Neural crest cell (in vitro differentiated cells): Measurements from ENCODE around the gene RBM41. TPM values are rescaled to one million over a fixed set of nuclear protein-coding genes. Genes with fewer than 3 reads are reported as not detected.

ENCODE experiments used
- DNase-seq: peaks from one replicate; pipeline ENCODE4 v3.0.0; 2021; ENCODE audit warnings: low read depth, mixed read lengths, low spot score
- H3K27ac Mint-ChIP-seq: one replicate; pipeline ENCODE4 v1.8.0; 2021; ENCODE audit warnings: mild to moderate bottlenecking, mixed read lengths; ENCODE audit not compliant: unreplicated experiment
- H3K27me3 Mint-ChIP-seq: 2 replicates; pipeline ENCODE4 v1.8.0; 2021; ENCODE audit warnings: low read depth, mild to moderate bottlenecking, mixed read lengths
- H3K36me3 Mint-ChIP-seq: 2 replicates; pipeline ENCODE4 v1.8.0; 2021; ENCODE audit warnings: low read depth, mild to moderate bottlenecking, mixed read lengths
- H3K4me1 Mint-ChIP-seq: 2 replicates; pipeline ENCODE4 v1.8.0; 2021; ENCODE audit warnings: mixed read lengths
- H3K4me3 Mint-ChIP-seq: one replicate; pipeline ENCODE4 v1.8.0; 2021; ENCODE audit warnings: mild to moderate bottlenecking, mixed read lengths
- H3K9me3 Mint-ChIP-seq: 2 replicates; pipeline ENCODE4 v1.8.0; 2021; ENCODE audit warnings: mixed read lengths
- total RNA-seq: library from RNA; stranded (reverse); gene quantifications from 2 replicates; pipeline ENCODE4 v1.2.1, GENCODE V29; 2021
- TF ChIP-seq, protein P1 (sequence below): fragments of 200-600 bp; sonication (generic); conservative IDR thresholded peaks from 2 replicates; pipeline ENCODE4 v1.5.0; 2021; ENCODE audit warnings: antibody characterized with exemption, mild to moderate bottlenecking

The RBM41 gene
- total RNA-seq, 1 donor from 2014 or later = 15.8 TPM

DNA sequence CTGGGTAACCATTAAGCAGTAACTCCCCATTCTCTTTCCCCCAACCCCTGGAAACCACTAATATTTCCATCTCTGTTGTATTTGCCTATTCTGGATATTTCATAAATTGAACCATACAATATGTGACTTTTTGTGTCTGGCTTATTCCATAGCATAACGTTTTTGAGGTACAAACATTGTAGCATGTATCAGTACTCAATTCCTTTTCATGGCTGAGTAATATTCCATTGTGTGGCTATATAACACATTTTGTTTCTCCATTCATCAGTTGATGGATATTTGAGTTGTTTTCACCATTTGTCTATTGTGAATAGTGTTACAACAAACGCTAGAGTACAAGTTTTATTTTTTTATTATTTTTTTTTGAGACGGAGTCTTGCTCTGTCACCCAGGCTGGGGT is 63.6 kb downstream of the RBM41 start:
- Mint-ChIP-seq H3K4me1 (no peaks in the 10 kb centered on the region), H3K36me3 (peaks cover 4% of the 10 kb centered on the region), H3K27me3 (no peaks in the 10 kb centered on the region), H3K9me3 (peaks cover 25% of the 10 kb centered on the region), H3K4me3 (no peak overlapping the region), H3K27ac (no peak overlapping the region)
- DNase-seq = no peak
- TF ChIP-seq, protein P1, sequence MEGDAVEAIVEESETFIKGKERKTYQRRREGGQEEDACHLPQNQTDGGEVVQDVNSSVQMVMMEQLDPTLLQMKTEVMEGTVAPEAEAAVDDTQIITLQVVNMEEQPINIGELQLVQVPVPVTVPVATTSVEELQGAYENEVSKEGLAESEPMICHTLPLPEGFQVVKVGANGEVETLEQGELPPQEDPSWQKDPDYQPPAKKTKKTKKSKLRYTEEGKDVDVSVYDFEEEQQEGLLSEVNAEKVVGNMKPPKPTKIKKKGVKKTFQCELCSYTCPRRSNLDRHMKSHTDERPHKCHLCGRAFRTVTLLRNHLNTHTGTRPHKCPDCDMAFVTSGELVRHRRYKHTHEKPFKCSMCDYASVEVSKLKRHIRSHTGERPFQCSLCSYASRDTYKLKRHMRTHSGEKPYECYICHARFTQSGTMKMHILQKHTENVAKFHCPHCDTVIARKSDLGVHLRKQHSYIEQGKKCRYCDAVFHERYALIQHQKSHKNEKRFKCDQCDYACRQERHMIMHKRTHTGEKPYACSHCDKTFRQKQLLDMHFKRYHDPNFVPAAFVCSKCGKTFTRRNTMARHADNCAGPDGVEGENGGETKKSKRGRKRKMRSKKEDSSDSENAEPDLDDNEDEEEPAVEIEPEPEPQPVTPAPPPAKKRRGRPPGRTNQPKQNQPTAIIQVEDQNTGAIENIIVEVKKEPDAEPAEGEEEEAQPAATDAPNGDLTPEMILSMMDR = no peak

- peaks cover 15% of the 10 kb centered on the region for H3K9me3 Mint-ChIP-seq
- no peaks in the 10 kb centered on the region for H3K4me1 Mint-ChIP-seq
- no peak overlapping the region for H3K4me3 Mint-ChIP-seq
- H3K27me3 Mint-ChIP-seq = no peaks in the 10 kb centered on the region
- no peaks in the 10 kb centered on the region for H3K36me3 Mint-ChIP-seq
- TF ChIP-seq, protein P1 = no peak
- no peak overlapping the region for H3K27ac Mint-ChIP-seq
- no peak for DNase-seq
Measured at GRCh38 chrX:107050195-107050709, 68.4 kb downstream of the RBM41 start.

DNA sequence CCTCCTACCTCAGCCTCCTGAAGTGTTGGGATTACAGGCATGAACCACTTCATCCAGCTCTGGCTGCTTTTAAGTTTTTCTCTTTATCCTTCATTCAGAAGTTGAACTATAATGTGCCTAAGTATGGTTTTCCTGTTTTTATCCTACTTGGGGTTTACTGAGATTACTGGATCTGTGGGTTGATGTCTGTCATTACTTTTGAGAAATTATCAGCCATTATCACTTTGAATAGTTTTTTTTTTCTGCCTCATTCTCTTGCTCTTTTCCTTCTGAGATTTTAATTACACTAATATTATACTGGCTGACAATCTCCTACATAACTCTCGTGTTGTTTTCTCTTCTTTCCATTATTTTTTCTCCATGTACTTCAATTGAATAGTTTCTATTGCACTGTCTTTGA is 71.0 kb downstream of the RBM41 start:
- no peak for DNase-seq
- H3K4me1 Mint-ChIP-seq = no peaks in the 10 kb centered on the region
- H3K9me3 Mint-ChIP-seq = peaks cover 7% of the 10 kb centered on the region
- no peaks in the 10 kb centered on the region for H3K27me3 Mint-ChIP-seq
- H3K27ac Mint-ChIP-seq = no peak overlapping the region
- no peaks in the 10 kb centered on the region for H3K36me3 Mint-ChIP-seq
- H3K4me3 Mint-ChIP-seq = no peak overlapping the region
- TF ChIP-seq, protein P1 = no peak

DNA sequence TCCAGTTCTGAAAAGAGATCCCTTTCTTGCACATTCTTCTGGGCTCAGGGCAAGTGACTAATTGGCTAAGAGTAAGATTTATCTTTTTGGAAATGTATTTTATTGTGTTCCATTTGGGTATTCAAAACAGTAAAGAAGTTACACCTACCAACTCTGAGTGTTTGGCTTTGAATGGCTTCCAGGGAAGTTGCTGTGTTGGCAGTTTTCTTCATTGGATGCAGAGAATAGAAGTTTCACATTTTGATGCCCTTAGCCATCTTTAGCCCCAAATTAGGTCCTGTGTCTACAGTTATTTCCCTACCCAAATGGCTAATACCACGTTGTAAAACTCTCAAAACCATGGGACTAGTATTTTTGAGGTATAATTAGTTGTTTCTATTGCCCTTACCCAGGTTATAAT is 88.9 kb downstream of the RBM41 start:
- no peaks in the 10 kb centered on the region for H3K27me3 Mint-ChIP-seq
- DNase-seq = no peak

DNA sequence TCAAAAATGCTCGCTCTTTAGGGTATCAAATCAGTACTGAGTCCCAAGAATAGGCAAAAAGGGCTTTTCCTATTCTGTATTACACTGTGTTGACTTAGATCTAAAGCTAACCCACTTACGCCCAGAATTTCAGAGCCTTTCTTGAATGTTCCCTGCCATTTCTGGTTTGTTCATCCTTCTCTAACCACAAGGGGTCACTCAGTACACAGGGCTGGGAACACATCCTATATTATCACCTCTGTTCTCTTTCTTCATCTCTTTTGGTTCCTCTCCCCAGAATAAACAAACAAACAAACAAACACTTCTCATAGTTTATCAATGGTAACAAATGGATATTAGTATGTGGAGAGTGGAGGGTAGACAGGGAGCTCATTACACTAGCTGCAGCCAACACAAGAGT is 93.1 kb downstream of the RBM41 start:
- peaks cover 3% of the 10 kb centered on the region for H3K9me3 Mint-ChIP-seq
- H3K4me1 Mint-ChIP-seq = no peaks in the 10 kb centered on the region
- no peak overlapping the region for H3K4me3 Mint-ChIP-seq
- TF ChIP-seq, protein P1 = peak; percentile 67
- H3K27ac Mint-ChIP-seq = no peak overlapping the region
- H3K27me3 Mint-ChIP-seq = no peaks in the 10 kb centered on the region
- H3K36me3 Mint-ChIP-seq = no peaks in the 10 kb centered on the region
- no peak for DNase-seq

More for the DNA sequence above, 88.9 kb downstream of the RBM41 start:
- no peak overlapping the region for H3K27ac Mint-ChIP-seq
- no peaks in the 10 kb centered on the region for H3K4me1 Mint-ChIP-seq
- no peaks in the 10 kb centered on the region for H3K36me3 Mint-ChIP-seq
- peaks cover 3% of the 10 kb centered on the region for H3K9me3 Mint-ChIP-seq
- TF ChIP-seq, protein P1 = no peak
- H3K4me3 Mint-ChIP-seq = no peak overlapping the region
